ENCODE data around the gene CREBBP. TPM values are rescaled to one million over a fixed set of nuclear protein-coding genes. Genes with fewer than 3 reads are reported as not detected.

CREBBP gene
- total RNA-seq, 1 donor from 2014 or later = 109 TPM

DNA sequence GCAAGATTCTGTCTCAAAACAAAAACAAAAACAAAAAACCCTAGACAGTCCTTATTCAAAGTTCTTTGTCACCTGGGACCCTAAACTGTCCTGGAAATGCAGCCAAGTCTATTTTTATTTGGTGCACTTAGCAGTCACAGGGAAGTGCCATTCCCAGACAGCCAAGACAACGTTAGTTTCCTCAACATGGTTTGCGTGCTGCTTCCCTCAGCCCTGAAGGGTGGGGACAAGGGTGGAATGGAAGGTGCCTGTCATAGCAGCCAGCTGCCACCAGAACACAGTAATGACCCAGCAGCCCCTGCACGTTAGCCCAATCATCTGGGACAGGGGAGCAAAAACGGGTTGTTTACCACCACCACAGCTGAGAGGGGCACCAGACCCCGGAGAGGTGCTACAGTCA, 16.9 kb downstream of the CREBBP start:
- Mint-ChIP-seq H3K27me3 (ENCODE audit: unreplicated experiment) (no peaks in the 10 kb centered on the region), H3K9me3 (ENCODE audit: unreplicated experiment) (no peaks in the 10 kb centered on the region), H3K27ac (ENCODE audit: unreplicated experiment) (no peak overlapping the region), H3K36me3 (ENCODE audit: unreplicated experiment) (no peaks in the 10 kb centered on the region), H3K4me1 (ENCODE audit: unreplicated experiment) (peaks cover 68% of the 10 kb centered on the region), H3K4me3 (ENCODE audit: unreplicated experiment) (no peak overlapping the region)
- DNase-seq (ENCODE audit: extremely low spot score, unreplicated experiment) = no peak
- TF ChIP-seq, protein P1, sequence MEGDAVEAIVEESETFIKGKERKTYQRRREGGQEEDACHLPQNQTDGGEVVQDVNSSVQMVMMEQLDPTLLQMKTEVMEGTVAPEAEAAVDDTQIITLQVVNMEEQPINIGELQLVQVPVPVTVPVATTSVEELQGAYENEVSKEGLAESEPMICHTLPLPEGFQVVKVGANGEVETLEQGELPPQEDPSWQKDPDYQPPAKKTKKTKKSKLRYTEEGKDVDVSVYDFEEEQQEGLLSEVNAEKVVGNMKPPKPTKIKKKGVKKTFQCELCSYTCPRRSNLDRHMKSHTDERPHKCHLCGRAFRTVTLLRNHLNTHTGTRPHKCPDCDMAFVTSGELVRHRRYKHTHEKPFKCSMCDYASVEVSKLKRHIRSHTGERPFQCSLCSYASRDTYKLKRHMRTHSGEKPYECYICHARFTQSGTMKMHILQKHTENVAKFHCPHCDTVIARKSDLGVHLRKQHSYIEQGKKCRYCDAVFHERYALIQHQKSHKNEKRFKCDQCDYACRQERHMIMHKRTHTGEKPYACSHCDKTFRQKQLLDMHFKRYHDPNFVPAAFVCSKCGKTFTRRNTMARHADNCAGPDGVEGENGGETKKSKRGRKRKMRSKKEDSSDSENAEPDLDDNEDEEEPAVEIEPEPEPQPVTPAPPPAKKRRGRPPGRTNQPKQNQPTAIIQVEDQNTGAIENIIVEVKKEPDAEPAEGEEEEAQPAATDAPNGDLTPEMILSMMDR (IDR thresholded peaks at IDR 0.05) = no peak

DNA sequence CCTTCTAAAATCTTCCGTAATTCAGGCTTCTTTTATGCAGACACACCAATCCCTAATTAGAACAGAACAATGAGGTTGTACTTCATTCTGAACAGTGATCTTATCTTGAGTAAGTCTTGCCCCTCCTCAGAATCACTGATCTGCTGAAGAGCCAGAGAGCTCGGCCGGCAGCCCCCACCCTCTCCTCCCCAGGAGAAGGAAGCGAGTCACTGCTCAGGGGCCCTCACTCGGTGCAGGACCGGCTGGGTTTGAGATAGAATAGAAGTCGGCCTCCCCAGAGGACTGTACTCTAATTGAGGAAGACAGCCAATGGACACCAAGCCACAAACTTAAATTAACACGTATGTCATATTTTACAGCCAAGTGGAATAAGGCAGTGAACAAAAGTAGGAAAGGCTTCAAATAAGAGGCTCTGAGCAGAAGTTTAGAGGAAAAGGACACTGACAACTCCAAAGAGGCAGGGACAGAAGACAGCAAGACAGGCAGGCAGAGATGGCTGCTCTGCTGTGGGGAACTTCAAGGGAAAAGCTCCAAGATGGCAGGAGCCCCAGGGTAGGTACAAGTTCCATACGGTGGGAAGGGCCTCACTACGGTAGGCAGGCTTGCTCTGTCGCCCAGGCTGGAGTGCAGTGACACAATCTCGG, 18.6 kb downstream of the CREBBP start:
- H3K36me3 Mint-ChIP-seq (ENCODE audit: unreplicated experiment) = no peaks in the 10 kb centered on the region
- TF ChIP-seq, protein P1 (IDR thresholded peaks at IDR 0.05) = no peak
- H3K4me3 Mint-ChIP-seq (ENCODE audit: unreplicated experiment) = no peak overlapping the region
- no peaks in the 10 kb centered on the region for H3K27me3 Mint-ChIP-seq (ENCODE audit: unreplicated experiment)
- peak overlapping the region; percentile 71 for H3K27ac Mint-ChIP-seq (ENCODE audit: unreplicated experiment)
- no peaks in the 10 kb centered on the region for H3K9me3 Mint-ChIP-seq (ENCODE audit: unreplicated experiment)
- peaks cover 72% of the 10 kb centered on the region for H3K4me1 Mint-ChIP-seq (ENCODE audit: unreplicated experiment)
- no peak for DNase-seq (ENCODE audit: extremely low spot score, unreplicated experiment)

DNA sequence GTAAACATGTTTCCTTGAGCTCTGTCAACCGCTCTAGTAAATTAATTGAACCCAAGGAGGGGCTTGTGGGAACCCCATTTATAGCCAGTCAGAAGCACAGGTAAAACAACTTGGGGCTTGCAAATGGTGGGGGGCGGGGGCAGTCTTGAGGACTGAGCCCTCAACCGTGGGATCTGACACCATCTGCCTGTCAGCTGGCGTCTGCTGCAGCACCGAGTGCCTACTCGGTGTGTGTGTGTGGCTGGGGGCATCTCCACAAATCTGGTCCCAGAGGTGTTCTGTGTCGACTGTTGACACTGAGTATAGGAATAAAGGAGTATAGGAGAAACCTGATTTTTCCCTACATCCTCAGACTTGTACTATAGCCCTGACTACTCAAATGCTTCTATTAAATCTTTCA, 20.6 kb downstream of the CREBBP start:
- no peak overlapping the region for H3K4me3 Mint-ChIP-seq (ENCODE audit: unreplicated experiment)
- peaks cover 62% of the 10 kb centered on the region for H3K4me1 Mint-ChIP-seq (ENCODE audit: unreplicated experiment)
- TF ChIP-seq, protein P1 (IDR thresholded peaks at IDR 0.05) = no peak

DNA sequence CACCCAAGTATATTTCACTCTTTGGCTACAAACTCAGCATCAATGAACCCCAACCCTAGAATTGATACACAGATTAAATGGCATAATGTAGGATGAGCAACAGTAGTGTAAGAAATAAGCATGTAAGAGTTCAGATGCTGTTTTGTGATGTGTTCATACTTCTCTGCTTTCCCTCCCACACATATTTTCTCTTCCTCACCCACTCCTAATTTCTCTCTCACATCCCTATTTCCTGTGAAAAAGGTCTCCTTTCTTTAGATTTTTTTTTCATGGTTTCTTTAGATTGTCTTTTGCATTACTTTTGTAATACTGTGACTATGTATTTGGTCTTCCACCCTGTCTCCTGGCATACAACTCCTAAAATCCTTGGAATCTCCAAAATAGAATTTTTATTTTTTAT, 21.7 kb downstream of the CREBBP start:
- no peaks in the 10 kb centered on the region for H3K36me3 Mint-ChIP-seq (ENCODE audit: unreplicated experiment)
- H3K4me3 Mint-ChIP-seq (ENCODE audit: unreplicated experiment) = no peak overlapping the region
- no peak for DNase-seq (ENCODE audit: extremely low spot score, unreplicated experiment)
- TF ChIP-seq, protein P1 (IDR thresholded peaks at IDR 0.05) = no peak
- H3K9me3 Mint-ChIP-seq (ENCODE audit: unreplicated experiment) = no peaks in the 10 kb centered on the region
- H3K4me1 Mint-ChIP-seq (ENCODE audit: unreplicated experiment) = peaks cover 64% of the 10 kb centered on the region
- H3K27ac Mint-ChIP-seq (ENCODE audit: unreplicated experiment) = no peak overlapping the region
- no peaks in the 10 kb centered on the region for H3K27me3 Mint-ChIP-seq (ENCODE audit: unreplicated experiment)

More for the DNA sequence above, 20.6 kb downstream of the CREBBP start:
- Mint-ChIP-seq H3K27me3 (ENCODE audit: unreplicated experiment) (no peaks in the 10 kb centered on the region), H3K27ac (ENCODE audit: unreplicated experiment) (no peak overlapping the region), H3K36me3 (ENCODE audit: unreplicated experiment) (no peaks in the 10 kb centered on the region), H3K9me3 (ENCODE audit: unreplicated experiment) (no peaks in the 10 kb centered on the region)
- no peak for DNase-seq (ENCODE audit: extremely low spot score, unreplicated experiment)

DNA sequence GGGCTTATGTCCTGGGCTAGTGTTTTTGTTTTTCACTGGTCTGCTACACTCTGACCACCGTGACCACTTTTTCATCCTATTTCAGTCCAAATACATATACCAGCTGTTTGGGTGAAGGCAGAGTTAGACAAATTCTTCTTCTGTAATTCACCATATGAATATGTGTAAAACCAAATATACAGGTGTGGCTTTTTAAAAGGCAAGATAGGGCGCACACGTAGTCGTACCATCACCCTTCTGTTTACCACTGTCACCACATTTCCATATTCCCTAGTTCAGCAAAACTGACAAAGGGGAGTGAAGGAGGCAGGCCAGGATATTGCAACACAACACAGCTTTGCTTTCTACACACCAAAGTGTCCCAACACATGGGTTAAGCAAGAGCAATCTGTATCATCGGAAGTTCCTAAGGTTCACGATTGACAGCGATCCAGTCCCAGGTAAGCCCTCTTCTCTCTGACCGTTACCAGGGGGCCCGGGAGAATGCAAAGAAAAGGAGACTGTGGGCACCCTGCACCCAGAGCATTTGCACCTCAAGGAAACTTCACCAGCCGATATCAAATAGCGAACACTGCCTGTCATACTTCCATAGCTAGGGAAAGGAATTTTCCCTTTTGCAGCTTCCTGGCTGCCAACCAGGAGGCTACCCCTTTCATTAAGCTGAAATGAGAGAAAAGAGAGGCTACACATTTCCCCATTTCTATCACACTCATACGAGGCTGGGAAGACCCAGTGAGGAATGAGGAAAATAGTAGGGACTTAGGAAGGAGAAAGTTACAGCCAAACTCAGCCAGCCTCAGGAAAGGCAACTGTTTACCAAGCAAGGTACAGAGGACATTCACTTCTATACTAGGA, 23.1 kb downstream of the CREBBP start:
- Mint-ChIP-seq H3K9me3 (ENCODE audit: unreplicated experiment) (no peaks in the 10 kb centered on the region), H3K27me3 (ENCODE audit: unreplicated experiment) (no peaks in the 10 kb centered on the region), H3K36me3 (ENCODE audit: unreplicated experiment) (no peaks in the 10 kb centered on the region), H3K4me3 (ENCODE audit: unreplicated experiment) (no peak overlapping the region), H3K4me1 (ENCODE audit: unreplicated experiment) (peaks cover 56% of the 10 kb centered on the region), H3K27ac (ENCODE audit: unreplicated experiment) (no peak overlapping the region)
- no peak for DNase-seq (ENCODE audit: extremely low spot score, unreplicated experiment)
- TF ChIP-seq, protein P1 (IDR thresholded peaks at IDR 0.05) = no peak

Data from osteocyte (in vitro differentiated cells).